IPS-NIHi7 (cell line): Measurements from ENCODE around the gene HCFC1R1.
"Not testable (repeated sequence)": the region's sequence is repeated elsewhere in the genome, so short reads cannot be mapped to it uniquely, and the experiment has no call there.

ENCODE experiments used
- DNase-seq: peaks from one replicate; pipeline ENCODE4 v3.0.0; 2012; ENCODE audit warnings: mixed read lengths; ENCODE audit errors: extremely low spot score

The HCFC1R1 gene

DNA sequence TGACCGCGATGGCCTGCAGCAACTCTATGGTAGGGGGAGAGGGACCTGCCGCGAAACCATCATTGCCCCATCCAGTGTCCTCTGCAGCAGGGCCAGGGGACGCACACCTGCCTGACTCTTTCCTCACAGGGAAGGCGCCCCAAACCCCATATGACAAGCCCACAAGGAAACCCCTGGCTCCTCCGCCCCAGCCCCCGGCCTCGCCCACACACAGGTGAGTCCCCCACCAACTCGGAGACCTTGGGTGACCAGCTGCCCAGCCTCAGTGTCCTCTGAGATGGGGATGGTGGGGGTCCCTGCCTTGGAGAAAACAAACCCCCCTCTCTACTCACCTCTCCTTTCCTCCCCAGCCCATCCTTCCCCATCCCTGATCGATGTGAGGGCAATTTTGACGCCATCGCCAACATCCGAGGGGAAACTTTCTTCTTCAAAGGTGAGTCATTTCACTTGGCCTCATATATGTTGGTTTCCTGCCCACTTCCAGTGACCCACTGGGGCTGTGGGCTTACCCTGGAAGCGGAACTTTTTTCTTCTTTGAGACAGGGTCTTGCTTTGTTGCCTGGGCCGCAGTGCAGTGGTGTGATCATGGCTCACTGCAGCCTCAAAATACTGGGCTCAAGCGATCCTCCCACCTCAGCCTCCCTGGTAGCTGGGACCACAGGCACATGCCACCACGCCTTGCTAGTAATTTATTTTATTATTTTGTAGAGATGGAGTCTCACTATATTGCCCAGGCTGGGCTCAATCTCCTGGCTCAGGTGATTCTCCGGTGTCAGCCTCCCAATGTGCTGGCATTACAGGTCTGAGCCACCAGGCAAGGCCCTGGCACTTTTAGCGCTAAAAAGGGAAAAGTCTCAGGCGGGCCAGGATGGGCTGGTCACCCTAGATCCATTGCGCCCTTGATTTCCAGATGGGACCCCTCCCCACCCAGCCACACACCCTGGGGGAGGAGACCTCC is 33.7 kb upstream of the HCFC1R1 start:
- no peak for DNase-seq

- no peak for DNase-seq
Measured at GRCh38 chr16:3056336-3057180, 32.8 kb upstream of the HCFC1R1 start.

DNA sequence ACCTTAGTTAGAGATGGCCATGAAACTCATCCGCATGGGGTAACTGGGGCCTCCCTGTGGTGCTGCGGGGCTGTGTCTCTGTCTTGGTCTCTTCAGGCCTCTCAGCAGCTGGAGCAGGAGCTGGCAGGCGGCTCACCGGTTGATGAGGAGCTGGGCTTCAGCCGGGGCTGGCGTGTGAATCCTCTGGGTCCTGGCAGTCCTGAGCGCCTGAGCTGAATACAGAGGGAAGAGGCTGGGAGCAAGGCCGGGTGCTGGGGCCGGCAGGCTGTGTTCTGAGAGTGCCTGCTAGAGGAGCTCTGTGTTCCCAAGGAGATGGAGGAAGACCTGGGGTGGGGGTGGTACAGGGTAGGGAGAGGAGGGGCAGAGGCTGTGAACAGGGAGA is 32.0 kb upstream of the HCFC1R1 start:
- DNase-seq = not testable (repeated sequence)

DNA sequence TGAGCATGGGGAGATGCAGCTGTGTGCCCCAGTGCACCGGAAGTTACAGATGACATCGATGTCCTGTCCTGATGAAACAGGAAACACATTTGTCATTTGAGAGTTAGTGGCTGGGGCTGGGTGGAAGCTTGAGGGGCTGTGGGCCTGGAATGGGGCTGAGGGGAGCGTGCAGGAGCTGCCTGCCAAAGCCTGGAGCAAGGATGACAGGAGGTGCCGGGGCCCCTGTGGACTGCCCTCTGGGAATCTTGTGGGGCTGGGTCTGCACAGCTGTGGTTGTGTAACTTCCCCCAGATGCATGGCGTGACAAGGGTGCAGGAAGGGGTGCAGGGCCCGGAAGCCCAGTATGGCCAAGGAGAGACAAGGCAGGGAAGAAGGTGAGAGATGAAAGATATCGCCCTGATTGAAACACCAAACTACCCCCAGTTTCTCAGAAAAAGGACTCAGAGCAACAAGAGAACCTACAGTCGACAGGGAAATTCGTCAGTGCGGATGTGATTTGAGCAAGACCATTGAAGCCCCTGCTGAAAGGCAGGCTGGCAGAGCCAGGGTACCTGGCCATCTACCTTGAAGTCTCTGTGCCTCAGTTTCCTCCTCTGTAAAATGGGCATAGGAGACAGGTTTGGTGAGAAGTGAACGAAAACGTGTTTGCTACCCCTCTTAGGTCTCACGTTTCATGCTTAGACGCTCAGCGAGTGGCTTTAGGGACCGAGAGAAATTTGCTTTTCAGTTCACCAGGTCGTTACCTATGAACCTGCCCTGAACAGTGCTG is 31.4 kb upstream of the HCFC1R1 start:
- DNase-seq = no peak

- not testable (repeated sequence) for DNase-seq
Measured at GRCh38 chr16:3053330-3053710, 29.6 kb upstream of the HCFC1R1 start.

DNA sequence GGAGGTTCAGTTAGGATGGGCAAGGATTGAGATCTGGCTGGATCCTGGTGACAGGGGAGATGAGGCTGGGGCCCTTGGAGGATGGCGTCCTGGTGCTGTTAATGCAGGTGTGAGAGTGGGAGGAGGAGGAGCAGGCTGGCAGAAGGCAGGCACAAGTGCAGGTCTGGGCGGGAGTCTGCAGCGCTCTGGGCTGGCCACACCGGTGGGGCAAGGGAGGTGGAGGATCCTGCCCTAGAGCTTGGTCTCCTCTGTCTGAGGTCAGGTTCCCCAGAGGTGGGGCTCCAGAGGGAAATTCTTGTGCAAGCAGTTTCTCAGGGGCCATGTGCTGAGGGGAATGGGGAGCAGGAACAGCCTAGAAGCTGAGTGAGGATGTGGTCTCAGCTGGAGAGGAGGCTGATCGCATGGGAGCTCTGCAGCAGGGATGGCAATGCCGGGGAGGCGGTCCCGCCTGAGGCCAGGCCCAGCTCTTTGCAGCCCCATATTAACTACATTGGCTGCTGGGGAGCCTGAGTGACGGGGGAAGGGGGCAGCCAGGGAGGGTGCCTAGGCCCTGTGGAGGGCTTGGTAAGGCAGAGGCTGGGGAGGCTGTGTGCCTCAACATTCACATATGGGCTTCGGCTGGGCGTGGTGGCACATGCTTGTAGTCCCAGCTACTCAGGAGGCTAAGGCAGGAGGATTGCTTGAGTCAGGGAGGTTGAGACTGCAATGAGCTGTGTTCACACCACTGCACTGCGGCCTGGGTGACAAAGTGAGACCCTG is 29.0 kb upstream of the HCFC1R1 start:
- not testable (repeated sequence) for DNase-seq

DNA sequence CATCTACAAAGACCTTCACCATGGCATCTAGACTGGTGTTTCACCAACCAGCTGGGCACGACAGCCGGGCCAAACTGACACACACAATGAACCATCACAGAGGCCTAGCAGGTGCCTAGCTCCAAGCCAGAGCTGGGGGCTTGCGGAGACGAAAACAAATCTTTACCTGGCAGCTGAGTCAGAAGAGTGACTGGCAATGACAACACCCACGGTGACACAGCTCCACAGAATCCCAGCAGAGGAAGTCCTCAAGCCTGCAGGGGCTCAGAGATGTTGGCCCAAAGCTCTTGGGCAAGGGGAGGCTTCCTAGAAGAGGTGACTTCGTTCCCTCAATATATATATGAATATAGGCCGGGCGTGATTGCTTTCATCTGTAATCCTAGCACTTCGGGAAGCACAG is 27.8 kb upstream of the HCFC1R1 start:
- no peak for DNase-seq

- no peak for DNase-seq
Measured at GRCh38 chr16:3051009-3051408, 27.3 kb upstream of the HCFC1R1 start.

- DNase-seq = no peak
Measured at GRCh38 chr16:3050487-3050886, 26.7 kb upstream of the HCFC1R1 start.

DNA sequence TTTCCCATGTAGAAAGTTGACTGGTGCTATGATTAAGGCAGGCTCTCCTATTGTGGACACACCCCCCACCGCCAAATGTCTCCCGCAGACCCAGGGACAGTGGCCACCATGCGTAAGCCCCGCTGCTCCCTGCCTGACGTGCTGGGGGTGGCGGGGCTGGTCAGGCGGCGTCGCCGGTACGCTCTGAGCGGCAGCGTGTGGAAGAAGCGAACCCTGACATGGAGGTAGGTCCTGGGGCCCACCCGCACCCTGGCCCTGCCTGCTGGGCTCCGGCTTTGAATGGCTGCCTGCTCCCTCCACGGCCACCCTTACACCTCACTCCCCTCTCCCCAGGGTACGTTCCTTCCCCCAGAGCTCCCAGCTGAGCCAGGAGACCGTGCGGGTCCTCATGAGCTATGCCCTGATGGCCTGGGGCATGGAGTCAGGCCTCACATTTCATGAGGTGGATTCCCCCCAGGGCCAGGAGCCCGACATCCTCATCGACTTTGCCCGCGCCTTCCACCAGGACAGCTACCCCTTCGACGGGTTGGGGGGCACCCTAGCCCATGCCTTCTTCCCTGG is 26.3 kb upstream of the HCFC1R1 start:
- no peak for DNase-seq

DNA sequence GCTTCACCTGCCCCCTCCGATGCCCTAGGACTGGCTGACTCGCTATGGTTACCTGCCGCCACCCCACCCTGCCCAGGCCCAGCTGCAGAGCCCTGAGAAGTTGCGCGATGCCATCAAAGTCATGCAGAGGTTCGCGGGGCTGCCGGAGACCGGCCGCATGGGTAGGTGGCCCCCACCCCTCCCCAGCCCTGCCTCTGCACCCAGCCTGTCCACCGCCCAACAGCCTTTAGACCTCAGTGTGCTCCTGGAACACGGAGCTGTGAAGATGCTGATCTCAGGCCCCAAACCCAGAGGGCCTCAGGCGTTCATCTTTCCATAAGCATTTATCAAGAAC is 23.6 kb upstream of the HCFC1R1 start:
- DNase-seq = no peak

DNA sequence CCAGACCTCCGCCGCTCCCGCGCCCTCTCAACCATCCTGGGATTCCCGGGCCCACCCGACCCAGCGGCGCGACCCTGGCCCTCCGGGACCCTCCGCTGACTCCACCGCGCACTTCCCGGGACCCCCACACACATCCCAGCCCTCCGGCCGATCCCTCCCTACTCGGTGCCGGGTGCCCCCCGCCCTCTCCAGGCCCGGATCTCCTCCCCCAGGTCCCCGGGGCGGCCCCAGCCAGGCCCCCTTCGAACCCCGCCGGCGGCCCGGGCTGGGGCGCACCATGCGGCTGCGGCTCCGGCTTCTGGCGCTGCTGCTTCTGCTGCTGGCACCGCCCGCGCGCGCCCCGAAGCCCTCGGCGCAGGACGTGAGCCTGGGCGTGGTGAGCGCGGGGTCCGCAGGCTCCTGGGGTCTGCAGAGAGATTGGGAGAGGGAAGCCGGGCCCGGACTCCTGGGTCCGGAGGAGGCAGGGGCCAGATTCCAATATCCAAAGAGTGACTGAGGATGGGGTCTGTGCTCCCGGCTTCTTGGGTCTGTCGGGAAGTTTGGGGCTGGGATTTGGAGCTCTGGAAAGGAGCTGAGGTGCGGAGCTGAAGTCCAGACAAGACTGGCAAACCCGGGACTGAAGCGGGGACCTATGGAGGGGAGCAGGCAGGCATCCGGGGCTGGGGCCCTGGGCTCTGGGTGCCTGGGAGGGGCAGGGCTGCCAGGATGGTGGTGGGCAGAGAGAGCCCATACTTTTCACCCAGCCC is 23.1 kb upstream of the HCFC1R1 start:
- DNase-seq = peak; percentile 42

DNA sequence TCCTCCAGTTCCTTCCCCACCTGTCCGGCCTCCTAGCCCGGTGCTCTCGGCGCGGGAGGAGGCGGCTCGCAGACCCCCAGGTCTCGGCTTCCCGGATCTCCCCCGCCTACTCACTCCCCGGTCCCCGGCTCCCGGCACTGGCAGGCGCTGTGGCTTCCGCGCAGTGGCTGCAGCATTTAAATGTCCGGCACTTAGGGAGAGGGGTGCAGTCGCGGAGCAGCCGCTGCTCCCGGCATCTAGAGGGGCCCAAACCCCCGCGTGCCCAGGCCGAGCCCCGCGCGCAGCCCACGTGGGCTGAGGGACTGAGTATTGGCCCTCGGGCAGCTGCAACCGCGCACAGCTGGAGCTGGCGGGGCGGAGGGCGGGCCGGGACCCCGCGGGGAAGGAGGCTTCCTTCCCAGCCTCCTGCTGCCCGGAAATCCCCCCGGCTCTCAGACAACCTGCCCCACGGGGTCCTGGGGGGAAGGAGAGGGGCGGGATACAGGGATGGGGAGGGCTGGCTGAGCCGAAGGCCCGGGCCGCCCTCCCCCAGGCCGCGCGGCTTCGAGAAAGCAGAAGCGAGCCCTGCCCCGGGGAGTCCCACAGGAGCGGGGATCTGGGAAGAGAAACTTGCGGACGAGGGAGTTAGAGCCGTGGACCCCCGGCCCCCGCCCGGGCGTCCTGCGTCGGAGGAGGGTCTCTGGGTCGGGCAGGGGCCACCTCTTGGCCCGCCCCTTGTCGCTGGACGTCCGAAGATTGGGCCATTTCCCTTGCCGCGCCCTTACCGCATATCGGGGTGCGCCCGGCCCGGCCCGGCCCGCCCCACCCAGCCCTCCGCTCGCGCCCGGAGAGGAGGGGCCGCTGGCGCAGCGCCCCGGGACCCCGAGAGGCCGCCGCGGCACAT is 22.3 kb upstream of the HCFC1R1 start, which contains the start of gene MMP25:
MMP25 (plus strand) TSS at position 804 of the 883 bp plus-strand sequence. CDS start 357 bp downstream, outside the sequence.
- peak; percentile 60 for DNase-seq

DNA sequence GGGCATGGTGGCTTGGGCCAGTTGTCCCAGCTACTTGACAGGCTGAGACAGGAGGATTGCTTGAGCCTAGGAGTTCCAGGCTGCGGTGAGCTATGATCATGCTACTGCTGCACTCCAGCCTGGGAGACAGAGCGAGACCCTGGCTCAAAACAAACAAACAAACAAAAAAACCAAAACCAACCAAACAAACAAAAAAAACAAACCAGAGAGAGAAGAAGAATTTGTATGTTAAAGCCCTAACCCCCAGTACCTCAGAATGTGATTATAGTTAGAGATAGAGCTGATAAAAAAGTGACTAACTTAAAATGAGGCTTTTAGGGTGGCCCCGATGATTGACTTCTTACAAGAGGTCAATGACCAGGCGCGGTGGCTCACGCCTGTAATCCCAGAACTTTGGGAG is 21.0 kb upstream of the HCFC1R1 start:
- no peak for DNase-seq

DNA sequence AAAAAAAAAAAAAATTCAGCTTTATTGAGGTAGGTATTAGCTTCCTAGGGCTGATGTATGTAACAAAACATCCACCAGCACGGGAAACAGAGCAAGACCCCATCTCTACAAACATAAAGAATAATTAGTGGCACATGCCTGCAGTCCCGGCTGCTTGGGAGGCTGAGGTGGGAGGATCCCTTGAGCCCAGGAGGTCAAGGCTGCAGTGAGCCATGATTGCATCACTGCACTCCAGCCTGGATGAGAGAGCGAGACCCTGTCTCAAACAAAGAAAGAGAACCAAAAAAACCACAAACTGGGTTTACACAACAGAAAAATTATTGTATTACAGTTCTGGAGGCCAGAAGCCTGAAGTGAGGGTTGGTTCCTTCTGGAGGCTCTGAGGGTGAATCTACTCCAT is 18.6 kb upstream of the HCFC1R1 start:
- no peak for DNase-seq

GRCh38 chr16:3038896-3039295 is 15.2 kb upstream of the HCFC1R1 start:
- peak; percentile 10 for DNase-seq

DNA sequence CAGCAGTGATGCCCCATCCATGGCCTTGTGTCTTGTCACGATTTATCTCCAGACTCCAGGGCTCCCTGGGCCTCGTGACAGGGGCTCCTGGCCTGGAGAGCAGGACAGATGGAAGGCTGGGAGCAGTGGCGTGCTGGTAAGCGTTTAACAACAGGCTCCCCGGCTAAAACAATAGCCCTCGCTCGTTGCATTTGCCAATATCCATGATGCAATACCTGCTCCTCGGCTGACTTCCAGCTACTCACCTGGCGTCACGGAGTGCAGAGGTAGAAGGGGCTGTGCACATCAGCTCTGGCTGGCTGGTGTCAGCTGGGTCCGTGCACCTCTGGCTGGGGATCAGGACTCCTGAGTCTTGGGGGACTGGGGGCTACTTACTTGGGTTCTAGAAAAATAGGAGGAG is 14.5 kb upstream of the HCFC1R1 start:
- peak; percentile 55 for DNase-seq

DNA sequence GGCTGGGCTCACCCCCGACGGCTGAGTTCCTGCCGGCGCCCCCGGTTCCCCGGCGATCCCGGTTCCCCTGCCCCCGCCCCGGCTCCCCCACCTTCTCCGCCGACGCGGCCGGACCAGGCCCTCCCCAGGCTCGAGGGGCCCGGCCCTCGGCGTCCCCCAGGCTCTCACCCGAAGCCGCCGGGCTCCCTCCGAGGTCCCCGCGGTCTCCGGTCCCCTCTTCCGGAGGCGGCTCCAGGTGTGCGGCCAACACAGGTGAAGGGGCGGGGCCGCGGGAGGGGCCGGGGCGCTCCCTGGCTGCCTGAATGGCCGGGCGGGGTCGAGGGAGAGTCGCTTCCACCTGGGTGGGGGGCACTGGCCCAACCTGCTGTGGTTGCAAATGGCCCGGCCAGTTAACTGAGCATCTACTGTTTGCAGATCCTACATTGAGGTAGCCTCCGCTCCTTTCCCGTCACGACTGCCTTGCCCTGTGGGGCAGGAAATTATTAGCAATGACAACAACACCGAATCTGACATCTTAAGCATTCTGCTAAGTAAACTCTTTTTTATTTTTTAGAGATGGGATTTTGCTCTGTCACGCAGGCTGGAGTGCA is 13.1 kb upstream of the HCFC1R1 start, which contains the start of gene BICDL2:
BICDL2 (minus strand) TSS at position 219 of the 590 bp plus-strand sequence. CDS start 1,448 bp downstream, outside the sequence.
- peak; percentile 80 for DNase-seq
